Daoy (cell line): ENCODE data around the gene SBNO2. TPM values are rescaled to one million over a fixed set of nuclear protein-coding genes. Genes with fewer than 3 reads are reported as not detected.

Source experiments
- DNase-seq: peaks from one replicate; pipeline ENCODE4 v3.0.0-alpha.2; 2015; ENCODE audit warnings: low read depth
- total RNA-seq: library from RNA; depleted of rRNA; stranded (reverse); fragments of >200 nt; shearing (Covaris generic); gene quantifications from 2 replicates; pipeline ENCODE4 v1.2.3, GENCODE V29; 2014; rRNA removed

SBNO2 gene
- total RNA-seq, 1 experiment from 2014 or later = 37.7 TPM

GRCh38 chr19:1061987-1062386 is 112.1 kb downstream of the SBNO2 start:
- no peak for DNase-seq

GRCh38 chr19:1060689-1061088 is 113.4 kb downstream of the SBNO2 start:
- no peak for DNase-seq

- no peak for DNase-seq
These were observed 116.0 kb downstream of the SBNO2 start for GRCh38 chr19:1058112-1058511.

Other genes starting within 250 kb of the SBNO2 start
- 5.9 and 12.0 TPM in 2 replicates for gene ARID3A, start 248.2 kb downstream of the SBNO2 start, total RNA-seq
- 73.1 and 92.5 TPM in 2 replicates for gene WDR18, start 189.9 kb downstream of the SBNO2 start, total RNA-seq
- gene GRIN3B, start 173.8 kb downstream of the SBNO2 start, total RNA-seq = not detected in 2 replicates
- gene TMEM259, start 153.1 kb downstream of the SBNO2 start, total RNA-seq = 79.1 and 81.7 TPM in 2 replicates
- not detected in 2 replicates for gene RNU6-2, start 152.7 kb downstream of the SBNO2 start, total RNA-seq
- gene CNN2, start 147.7 kb downstream of the SBNO2 start, total RNA-seq = 162 and 166 TPM in 2 replicates
- 0.89 and 0.97 TPM in 2 replicates for gene ABCA7, start 134.2 kb downstream of the SBNO2 start, total RNA-seq
- gene ARHGAP45, start 107.1 kb downstream of the SBNO2 start, total RNA-seq = 4.3 and 11.6 TPM in 2 replicates
- 124 and 148 TPM in 2 replicates for gene POLR2E, start 78.9 kb downstream of the SBNO2 start, total RNA-seq
- gene GPX4, start 70.3 kb downstream of the SBNO2 start, total RNA-seq = 357 and 373 TPM in 2 replicates
- gene STK11, start 31.5 kb upstream of the SBNO2 start, total RNA-seq = 72.7 and 83.5 TPM in 2 replicates
- gene CBARP, start 63.7 kb upstream of the SBNO2 start, total RNA-seq = 0.86 and 1.8 TPM in 2 replicates
- 41.4 and 82.8 TPM in 2 replicates for gene ATP5F1D, start 67.5 kb upstream of the SBNO2 start, total RNA-seq
- 8.7 and 14.3 TPM in 2 replicates for gene MIDN, start 74.3 kb upstream of the SBNO2 start, total RNA-seq
- 234 and 288 TPM in 2 replicates for gene CIRBP, start 95.1 kb upstream of the SBNO2 start, total RNA-seq
- gene FAM174C, start 101.3 kb upstream of the SBNO2 start, total RNA-seq = 59.0 and 104 TPM in 2 replicates
- gene EFNA2, start 111.6 kb upstream of the SBNO2 start, total RNA-seq = 0.17 and 0.21 TPM in 2 replicates
- gene NDUFS7, start 209.6 kb upstream of the SBNO2 start, total RNA-seq = 91.7 and 124 TPM in 2 replicates
- 23.5 and 26.3 TPM in 2 replicates for gene GAMT, start 227.3 kb upstream of the SBNO2 start, total RNA-seq
- 96.2 and 115 TPM in 2 replicates for gene DAZAP1, start 233.3 kb upstream of the SBNO2 start, total RNA-seq